ENCODE results near the gene MFGE8.

MFGE8 gene

DNA sequence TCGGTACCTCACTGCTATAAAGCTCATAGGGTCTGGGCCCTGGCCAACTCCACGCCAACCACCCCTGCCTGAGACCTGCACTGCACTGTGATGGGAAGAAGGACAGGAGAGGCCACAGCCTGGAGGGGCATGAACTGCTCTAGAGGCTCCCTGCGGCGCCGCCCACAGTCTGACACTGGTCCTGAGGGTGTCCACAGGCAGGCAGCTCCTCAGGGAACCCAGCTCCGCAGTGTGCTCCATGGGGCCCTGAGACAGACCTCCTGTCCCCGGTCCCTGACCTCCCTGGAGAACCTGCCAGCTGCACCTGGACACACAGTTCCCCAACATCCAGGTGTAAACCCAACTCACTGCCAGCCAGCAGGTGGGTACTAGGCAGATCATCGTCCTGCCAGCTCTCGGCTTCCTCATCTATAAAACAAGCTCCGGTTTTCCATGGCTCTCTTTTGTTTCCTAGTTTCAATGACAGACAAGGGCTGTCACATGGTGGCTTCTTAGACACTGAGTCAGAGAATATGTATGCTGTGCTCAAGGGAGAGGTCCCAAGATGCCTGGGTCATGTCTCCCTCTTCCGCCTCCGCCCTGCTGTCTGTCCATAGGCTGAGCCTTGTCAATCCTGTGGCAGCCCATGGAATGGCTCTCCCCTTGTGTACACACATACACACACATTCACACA lies 12.7 kb downstream of the MFGE8 start:
- DNase-seq (ENCODE audit: low read depth) = no peak

GRCh38 chr15:88899251-88899650 lies 13.9 kb downstream of the MFGE8 start:
- DNase-seq (ENCODE audit: low read depth) = no peak

DNA sequence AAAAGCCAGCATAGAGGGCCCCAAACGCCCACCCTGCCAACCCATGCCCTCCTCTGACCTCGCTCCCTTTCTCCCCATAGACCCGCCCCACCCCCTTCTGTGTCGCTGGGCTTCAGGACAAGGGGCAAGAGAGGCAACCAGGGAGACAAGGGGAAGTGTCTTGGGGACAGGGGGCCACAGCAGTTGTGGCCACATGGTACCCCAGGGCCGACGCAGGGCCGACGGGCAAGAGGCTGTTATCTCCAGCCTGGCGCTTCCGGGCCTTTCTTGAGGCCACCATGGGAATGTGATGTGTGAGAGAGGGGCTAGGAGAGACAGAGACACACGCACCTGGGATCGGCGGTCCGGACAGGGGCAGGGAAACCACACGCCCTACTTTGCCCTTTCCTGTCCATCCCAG lies 14.4 kb downstream of the MFGE8 start:
- no peak for DNase-seq (ENCODE audit: low read depth)

DNA sequence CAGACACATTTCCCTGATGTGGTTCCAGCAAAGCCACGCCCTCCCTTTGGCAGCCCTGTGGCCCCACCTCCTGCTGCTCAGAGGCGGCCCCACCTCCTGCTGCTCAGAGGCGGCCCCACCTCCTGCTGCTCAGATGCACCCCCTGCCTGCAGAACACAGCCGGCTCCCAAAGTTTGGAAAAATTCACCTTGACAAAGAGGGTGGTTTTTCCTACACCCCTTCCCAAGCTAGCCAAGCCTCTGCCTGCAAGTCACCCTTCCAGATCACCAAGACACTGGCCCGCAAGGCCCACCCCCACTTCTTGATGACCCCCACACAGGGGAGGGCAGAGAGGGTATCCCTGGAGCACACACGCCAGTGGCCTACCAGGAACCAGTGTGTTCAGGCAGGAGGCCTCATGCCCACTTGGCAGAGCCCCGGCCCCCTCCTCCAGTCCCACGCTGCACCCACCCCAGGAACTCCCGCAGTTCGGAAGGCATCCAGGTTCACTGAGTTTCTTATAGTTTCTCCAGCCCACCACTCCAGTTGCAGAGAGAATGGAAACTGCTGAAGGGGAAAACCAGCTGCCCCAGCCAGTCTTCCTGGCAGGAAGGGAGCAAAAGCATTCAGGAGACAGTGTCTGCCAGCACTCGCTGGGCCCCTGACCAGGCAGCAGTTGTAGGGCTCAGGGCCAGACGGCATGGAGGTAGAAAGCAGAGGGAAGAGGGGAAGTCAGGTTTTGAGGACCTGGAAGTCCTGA lies 15.6 kb downstream of the MFGE8 start:
- peak; percentile 92 for DNase-seq (ENCODE audit: low read depth)

GRCh38 chr15:88897142-88897455 lies 16.1 kb downstream of the MFGE8 start:
- DNase-seq (ENCODE audit: low read depth) = no peak

GRCh38 chr15:88896333-88897033 lies 16.7 kb downstream of the MFGE8 start:
- no peak for DNase-seq (ENCODE audit: low read depth)

- peak; percentile 50 for DNase-seq (ENCODE audit: low read depth)
Observed at GRCh38 chr15:88894819-88895767, 18.1 kb downstream of the MFGE8 start, which contains the start of gene HAPLN3. HAPLN3 (minus strand) TSS chr15:88895544; CDS start chr15:88887298, 8,246 bp downstream.

DNA sequence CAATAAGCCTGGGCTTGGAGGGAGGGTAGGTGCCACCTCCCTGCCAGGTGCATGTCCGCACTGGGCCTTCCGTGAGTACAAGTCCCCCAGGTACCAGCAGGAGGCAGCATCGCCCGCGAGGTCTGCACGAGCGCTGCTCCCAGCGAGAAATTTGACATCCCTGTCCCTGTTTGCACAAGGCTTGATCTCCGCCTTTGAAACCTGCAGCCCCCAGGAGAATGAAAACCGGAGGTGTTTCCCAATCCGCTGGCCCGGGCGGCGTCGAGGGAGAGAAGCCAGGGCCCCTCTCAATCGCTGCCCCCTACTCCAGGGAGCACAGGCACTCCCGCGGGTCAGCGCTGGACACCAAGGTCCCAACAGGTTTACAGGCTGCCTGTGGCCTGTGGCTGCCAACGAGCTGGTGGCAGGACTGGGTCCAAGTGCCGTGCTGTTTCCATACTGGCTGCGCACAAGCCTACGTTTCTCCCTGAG lies 18.8 kb downstream of the MFGE8 start:
- DNase-seq (ENCODE audit: low read depth) = no peak

DNA sequence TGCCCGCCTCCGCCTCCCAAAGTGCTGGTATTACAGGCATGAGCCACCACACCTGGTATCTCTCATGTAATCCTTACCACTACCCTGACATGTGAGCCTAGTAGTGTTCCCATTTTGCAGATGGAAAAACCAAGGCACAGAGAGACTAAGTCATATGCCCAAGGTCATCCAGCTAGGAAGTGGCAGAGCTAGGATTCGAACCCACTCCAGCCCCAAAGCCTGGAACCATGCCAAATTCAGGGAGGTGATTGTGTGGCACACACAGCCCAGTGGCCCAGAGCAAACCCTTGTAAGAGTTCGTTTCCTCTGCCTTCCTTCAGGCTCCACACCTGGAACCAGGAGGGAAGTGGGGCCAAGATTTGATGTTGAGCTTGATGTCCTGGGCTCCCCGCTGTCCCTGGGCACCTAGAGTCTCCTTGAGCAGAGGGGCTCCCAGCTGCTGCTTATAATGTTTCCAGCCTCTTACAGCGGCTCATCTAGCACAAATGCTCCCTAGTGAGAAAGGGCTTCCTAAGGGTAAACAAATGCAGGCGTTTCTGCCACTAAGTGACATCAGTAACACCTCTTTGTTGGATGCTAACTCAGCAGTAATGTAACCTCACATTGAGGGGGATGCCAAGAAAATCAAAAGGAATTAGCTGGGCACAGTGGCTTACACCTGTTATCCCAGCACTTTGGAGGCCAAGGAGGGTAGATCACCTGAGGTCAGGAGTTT lies 21.5 kb downstream of the MFGE8 start:
- no peak for DNase-seq (ENCODE audit: low read depth)

GRCh38 chr15:88890495-88890894 lies 22.7 kb downstream of the MFGE8 start:
- DNase-seq (ENCODE audit: low read depth) = no peak

GRCh38 chr15:88888719-88889118 lies 24.5 kb downstream of the MFGE8 start:
- DNase-seq (ENCODE audit: low read depth) = no peak

GRCh38 chr15:88887068-88887580 lies 26.1 kb downstream of the MFGE8 start:
- DNase-seq (ENCODE audit: low read depth) = no peak

GRCh38 chr15:88882785-88883184 lies 30.4 kb downstream of the MFGE8 start:
- DNase-seq (ENCODE audit: low read depth) = peak; percentile 67

DNA sequence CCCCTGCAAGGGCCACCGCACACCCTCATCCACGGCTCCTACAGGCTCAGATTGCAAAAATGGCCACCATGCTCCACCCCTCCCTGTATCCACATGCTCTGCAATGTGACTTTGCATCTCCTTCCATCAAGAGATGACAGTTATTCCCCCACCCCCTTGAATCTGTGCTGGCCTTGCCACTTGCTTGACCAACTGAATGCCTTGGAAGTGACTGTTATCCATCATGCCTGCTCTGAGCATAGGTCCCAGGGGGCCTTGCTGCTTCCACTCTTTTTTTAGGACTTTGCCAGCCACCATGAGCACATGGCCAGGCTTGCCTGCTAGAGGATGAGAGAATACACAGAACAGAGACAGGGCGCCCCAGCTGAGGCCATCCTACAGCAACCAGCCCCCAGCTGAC lies 31.4 kb downstream of the MFGE8 start:
- DNase-seq (ENCODE audit: low read depth) = no peak

DNA sequence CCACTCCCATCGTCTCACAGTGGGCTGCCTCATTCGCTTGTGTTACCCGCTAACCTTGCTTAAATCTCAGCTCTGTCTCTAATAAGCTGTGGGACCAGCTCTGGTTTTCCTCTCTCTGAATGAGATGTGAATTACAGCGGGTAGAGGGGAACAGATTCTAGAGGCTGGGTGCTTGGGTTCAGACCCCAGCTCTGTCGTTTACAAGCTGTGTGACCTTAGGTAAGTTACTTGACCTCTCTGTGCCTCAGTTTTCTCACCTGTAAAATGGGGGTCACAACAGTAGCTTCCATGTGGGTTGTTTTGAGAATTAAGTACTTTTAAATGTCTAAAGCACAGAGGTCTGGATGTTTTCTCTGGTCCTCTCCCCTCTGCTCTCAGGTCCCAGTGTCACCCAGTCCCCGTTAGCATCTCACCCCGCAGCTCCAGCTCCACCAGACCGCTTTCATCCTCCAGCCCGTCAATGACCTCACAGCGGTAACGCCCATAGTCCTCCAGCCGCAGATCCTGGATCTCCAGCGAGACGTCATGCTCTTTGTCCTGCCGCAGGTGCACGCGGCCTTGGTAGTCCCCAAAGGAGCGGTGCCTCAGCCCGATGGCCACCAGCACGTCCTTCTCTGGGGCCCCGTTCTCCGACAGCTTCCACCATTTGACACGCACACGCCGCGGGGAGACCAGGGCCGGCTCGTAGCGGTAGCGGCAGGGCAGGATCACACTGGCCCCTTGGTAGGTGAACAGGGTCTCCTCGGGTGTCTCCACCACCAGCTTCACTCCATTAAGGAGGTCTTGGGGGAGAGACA lies 32.0 kb downstream of the MFGE8 start:
- DNase-seq (ENCODE audit: low read depth) = no peak

GRCh38 chr15:88878720-88879184 lies 34.4 kb downstream of the MFGE8 start:
- peak; percentile 36 for DNase-seq (ENCODE audit: low read depth)

DNA sequence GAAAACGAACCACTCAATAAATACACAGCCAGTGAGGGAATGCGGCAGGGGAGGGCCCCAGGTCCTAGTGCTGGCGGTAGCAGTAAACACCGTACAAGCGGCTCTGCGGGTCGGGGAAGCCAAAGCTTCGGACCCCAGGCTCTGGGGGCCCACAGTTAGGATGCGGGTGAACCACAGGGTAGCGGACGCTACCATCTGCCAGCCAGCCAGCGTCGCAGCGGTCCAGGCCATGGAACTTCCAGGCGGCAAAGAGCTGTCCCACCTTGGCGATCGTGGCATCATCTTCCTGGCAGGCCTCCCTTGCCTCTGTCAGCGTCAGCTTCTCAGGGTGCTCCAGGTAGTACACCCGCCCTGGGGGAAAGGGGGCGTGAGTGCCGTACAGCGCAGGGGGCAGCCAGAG lies 35.3 kb downstream of the MFGE8 start:
- DNase-seq (ENCODE audit: low read depth) = no peak

- no peak for DNase-seq (ENCODE audit: low read depth)
Observed at GRCh38 chr15:88877415-88877814, 35.8 kb downstream of the MFGE8 start.

DNA sequence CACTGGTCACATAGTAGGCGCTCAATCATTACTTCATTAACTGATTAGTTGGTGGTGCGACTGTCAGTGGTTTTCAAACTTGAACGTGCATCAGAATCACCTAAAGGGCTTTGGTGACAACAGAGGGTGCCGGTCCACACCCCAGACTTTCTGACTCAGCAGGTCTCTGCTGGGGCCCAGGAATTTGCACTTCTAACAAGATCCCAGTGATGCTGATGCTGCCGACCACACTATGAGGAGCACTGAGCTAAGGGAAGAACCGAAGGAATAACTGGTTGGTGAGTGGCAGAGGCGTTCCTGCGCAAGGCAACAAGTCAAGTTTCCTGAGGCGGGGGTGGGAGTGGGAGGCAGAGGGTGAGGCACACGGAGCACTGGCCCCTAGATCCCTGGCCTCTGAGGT lies 36.6 kb downstream of the MFGE8 start:
- no peak for DNase-seq (ENCODE audit: low read depth)

- no peak for DNase-seq (ENCODE audit: low read depth)
Observed at GRCh38 chr15:88874684-88875083, 38.5 kb downstream of the MFGE8 start.

Data from iris pigment epithelial cell (primary cell).